GM21447 (cell line): ENCODE measurements around the gene CLINT1.
"Not testable (repeated sequence)": the region's sequence is repeated elsewhere in the genome, so short reads cannot be mapped to it uniquely, and the experiment has no call there.

Experiments used
- ATAC-seq: cut with Tn5 transposase; IDR thresholded peaks from one replicate; pipeline ENCODE4 v1.9.1; 2021; ENCODE audit not compliant: unreplicated experiment

CLINT1 gene

GRCh38 chr5:157862183-157862851 lies 3.4 kb upstream of the CLINT1 start:
- no peak for ATAC-seq

DNA sequence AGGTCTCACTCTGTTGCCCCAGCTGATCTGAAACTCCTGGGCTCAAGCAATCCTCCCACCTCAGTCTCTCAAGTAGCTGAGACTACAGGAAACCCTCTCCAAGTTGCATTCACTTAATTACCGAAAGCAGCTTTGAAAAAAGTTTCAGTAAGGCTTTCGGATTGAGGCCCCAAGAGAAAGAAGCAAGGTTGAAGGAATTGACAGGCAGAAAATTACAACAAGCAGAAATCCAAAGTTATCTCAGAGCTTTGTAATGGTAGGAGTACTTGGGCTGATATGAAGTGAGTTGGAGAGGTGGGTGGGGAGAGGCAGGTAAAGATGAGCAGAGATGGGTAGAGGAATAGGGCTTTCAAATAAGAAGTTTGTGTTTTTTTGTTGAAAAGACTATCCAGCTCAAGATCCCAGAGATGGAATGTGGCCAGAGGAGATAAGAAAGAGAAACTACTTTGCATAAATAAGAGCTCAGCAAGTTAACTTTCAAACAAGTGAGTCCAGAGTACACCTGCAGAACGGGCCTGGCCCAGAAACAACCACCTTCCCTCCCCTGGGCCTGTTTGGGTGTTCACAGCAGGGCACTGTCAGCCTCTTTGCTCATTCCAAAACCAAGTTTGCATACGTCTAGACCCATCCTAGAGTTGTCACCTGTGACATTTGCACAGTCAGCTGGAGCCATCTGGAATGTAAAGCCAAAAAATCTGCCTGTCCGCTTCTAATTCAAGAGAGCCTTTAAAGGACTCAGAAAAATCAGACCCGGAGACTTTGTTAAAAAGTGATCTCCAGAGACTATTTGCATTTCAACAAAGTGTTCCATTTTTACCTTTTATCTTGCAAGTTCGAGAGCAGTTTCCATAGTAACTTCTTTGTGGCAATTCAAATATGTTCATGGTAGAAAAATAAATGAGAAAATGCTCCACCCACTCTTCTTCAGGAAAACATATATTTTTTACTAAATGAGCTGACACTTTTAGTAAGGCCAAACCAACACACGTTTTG lies 2.2 kb upstream of the CLINT1 start:
- peak; percentile 78 for ATAC-seq

- no peak for ATAC-seq
Observed at GRCh38 chr5:157859227-157859575, 256 bp upstream of the CLINT1 start.

DNA sequence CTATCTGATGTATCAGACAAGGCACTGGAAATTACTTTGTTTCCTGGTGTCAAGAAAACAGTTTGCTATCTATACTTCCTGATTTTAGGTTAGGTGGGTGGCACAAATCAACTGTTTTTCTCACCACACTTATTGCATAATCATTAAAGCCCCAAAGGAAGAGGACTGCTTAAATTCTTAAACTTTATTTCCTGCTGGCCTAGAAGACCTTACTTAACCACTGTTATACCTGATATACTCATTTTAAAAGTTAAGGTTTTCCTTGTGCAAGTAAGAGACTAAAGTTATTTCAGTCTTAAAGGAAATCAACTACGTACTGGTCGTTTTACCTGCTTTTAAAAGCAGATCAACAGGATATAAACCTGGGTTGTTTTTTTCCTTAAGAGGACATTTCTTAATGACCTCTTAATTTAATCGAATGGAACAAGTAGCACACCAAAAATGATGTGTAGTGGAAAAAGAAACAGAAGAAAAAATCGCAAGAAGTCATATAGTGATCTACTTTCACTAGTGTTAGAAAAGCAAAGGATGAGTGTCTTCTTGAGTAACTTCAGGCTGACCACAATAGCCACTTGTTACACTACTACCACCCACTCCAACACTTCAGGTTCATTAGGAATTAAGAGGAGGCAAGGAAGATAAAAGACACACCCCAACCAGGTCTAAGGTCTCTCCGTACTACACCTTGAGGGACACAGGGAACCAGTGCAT lies 974 bp downstream of the CLINT1 start:
- ATAC-seq: no peak

DNA sequence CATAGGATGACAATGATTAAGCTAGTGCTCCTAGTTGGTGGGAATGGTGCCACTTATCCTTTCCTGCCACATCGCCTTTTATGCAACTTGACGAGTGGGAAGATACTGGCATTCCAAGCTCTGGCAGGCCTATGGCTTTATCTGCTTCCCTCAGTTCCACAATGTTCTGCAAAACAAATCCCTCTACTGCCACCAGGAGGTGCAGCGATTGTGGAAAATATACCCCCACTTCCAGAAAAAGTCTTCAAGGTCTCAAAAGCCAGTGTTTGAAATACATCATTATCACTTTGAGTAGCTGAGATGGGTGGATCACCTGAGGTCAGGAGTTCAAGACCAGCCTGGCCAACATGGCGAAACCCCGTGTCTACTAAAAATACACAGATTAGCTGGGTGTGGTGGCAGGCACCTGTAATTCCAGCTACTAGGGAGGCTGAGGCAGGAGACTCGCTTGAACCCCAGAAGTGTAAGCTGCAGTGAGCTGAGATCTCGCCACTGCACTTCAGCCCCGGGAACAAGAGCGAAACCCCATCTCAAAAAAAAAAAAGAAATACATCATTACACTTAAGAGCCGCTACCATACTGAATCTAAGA lies 3.4 kb downstream of the CLINT1 start:
- ATAC-seq: no peak

DNA sequence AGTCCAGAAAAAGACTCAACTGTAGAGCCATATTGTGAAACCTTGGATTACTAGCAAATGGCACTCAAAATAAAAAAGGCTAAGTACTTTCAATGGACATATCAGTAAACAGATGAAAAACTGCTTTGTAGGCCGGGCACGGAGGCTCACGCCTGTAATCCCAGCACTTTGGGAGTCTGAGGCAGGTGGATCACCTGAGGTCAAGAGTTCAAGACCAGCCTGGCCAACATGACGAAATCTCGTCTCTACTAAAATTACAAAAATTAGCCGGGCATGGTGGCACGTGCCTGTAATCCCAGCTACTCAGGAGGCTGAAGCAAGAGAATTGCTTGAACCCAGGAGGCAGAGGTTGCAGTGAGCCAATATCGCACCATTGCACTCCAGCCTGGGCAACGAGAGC lies 5.6 kb downstream of the CLINT1 start:
- ATAC-seq: not testable (repeated sequence)

DNA sequence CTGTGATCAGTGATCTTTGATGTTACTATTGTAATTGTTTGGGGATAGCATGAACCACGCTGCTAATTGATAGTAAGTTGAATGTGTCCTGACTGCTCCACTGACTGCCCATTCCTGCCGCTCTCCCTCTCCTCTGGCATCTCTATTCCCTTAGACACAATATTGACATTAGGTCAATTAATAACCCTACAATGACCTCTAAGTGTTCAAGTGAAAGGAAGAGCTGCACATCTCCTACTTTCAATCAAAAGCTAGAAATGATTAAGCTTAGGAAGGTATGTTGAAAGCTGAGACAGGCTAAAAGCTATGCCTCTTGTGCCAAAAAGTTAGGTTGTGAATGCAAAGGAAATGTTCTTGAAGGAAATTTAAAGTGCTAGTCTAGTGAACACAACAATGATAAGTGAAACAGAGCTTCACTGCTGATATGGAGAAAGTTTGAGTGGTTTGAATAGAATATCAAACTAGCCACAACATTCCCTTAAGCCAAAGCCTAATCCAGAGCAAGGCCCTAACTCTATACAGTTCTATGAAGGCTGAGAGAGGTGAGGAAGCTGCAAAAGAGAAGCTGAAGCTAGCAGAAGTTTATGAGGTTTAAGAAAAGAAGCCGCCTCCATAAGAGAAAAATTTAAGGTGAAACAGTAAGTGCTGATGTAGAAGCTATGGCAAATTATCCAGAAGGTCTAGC lies 12.9 kb downstream of the CLINT1 start:
- ATAC-seq: no peak

DNA sequence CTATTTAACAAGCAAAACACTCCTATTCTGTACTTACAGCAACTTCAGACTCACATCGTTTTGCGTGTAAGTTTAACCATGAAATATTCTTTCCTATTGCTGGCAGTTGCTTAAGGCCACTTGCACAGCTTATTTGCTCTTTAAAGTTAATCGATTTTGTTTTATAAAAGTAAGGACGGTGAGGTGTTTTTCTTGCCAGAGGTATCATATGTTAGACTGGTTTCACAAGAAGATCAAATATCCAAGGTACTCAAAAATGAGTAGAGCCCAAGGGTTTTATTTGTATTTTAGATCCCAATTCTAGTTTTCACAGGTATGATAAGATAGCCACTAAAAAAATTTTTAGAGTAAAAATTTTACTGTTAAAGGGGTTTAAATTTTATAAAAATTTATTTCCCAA lies 16.2 kb downstream of the CLINT1 start:
- no peak for ATAC-seq

- ATAC-seq: no peak
Observed at GRCh38 chr5:157842185-157842584, 16.8 kb downstream of the CLINT1 start.

DNA sequence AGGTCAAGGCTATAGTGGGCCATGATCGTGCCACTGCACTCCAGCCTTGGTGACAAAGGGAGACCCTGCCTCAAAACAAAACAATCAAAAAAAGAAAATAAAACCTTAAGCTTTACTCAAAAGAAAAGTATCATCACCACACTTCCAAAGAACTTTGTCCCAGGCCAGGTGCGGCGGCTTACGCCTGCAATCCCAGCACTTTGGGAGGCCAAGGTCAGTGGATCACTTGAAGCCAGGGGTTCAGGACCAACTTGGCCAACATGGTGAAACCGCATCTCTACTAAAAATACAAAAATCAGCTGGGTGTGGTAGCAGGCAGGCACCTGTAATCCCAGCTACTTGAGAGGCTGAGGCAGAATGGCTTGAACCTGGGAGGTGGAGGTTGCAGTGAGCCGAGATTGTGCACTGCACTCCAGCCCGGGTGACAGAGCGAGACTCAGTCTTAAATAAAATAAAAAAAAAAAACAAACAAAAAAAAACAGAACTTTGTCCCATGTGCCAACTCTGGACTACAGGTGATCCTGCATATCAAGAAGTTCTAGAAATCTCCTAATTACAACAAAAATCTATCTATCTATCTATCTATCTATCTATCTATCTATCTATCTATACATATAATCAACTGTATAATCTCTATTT lies 19.7 kb downstream of the CLINT1 start:
- no peak for ATAC-seq

GRCh38 chr5:157836121-157836753 lies 22.7 kb downstream of the CLINT1 start:
- ATAC-seq: no peak

GRCh38 chr5:157835041-157835440 lies 23.9 kb downstream of the CLINT1 start:
- no peak for ATAC-seq

- ATAC-seq: no peak
Observed at GRCh38 chr5:157828944-157829639, 29.9 kb downstream of the CLINT1 start.

GRCh38 chr5:157828105-157828943 lies 30.6 kb downstream of the CLINT1 start:
- no peak for ATAC-seq

DNA sequence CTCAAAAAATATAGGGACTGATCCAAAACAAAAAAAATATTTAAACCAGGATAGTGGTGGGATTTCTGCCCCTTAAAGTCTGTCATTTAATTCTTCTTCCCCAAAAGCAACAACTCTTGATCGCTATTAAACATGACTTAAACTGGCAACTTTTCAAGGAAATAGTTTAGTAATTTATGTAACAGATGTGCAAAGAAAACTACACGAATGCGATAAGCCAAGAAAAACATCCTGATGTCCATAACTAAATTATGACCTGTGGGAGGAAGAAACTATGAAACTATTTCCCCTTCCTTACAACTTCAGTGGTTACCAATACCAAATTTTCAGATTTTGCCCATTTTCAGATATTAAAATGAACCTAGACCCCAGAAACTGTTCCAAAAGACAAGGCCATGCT lies 31.5 kb downstream of the CLINT1 start:
- no peak for ATAC-seq

DNA sequence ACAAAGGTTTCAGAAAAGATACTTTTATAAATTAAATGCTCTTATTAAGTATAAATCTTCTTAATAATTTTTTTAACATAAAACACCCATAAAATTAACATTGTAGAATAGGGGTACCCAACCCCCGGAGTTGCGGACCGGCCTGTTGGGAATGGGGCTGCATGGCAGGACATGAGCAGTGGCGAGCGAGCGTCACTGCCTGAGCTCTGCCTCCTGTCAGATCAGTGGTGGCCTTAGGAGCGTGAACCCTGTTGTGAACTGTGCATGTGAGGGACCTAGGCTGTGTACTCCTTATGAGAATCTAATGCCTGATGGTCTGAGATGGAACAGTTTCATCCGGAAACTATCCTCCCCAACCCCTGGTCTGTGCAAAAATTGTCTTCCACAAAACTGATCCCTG lies 35.3 kb downstream of the CLINT1 start:
- no peak for ATAC-seq

DNA sequence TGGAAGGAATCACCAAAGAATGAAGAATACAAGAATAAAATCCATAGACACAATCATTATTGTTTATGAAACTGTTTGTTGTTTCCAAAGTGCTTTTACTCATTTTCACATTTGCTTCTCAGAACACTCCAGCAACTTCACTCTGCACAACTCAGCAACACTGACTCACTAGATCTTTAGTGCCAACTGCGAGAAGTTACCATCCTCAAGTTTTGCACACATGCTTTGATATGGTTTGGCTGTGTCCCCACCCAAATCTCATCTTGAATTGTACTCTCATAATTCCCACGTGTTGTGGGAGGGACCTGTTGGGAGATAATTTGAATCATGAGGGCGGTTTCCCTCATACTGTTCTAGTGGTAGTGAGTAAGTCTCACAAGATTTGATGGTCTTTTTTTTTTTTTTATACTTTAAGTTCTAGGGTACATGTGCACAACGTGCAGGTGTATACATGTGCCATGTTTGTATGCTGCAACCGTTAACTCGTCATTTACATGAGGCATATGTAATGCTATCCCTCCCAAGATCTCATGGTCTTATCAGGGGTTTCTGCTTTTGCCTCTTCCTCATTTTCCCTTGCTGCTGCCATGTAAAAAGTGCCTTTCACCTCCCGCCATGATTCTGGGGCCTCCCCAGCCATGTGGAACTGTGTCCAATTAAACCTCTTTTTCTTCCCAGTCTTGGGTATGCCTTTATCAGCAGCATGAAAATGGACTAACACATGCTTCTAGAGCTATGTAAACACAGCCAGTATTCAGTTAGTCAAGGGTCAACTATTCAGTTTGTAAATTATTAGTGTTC lies 36.9 kb downstream of the CLINT1 start:
- ATAC-seq: no peak
